ENCODE data around the gene TMEM117.
"Not testable (repeated sequence)": the region's sequence is repeated elsewhere in the genome, so short reads cannot be mapped to it uniquely, and the experiment has no call there.

Gene TMEM117

GRCh38 chr12:44021471-44021971, 185.6 kb downstream of the TMEM117 start:
- Histone ChIP-seq H3K9me3 (ENCODE audit: control insufficient read depth, insufficient read depth, low read length) (no peaks in the 10 kb centered on the region), H3K36me3 (ENCODE audit: control insufficient read depth, insufficient read depth, low read length) (no peaks in the 10 kb centered on the region), H3K4me1 (ENCODE audit: control insufficient read depth, insufficient read depth, low read length) (peaks cover 12% of the 10 kb centered on the region; the same call in 1 of the 2 replicates), H3K27me3 (ENCODE audit: control insufficient read depth, insufficient read depth, low read length) (no peaks in the 10 kb centered on the region), H3K9ac (ENCODE audit: low read depth, low read length) (no peak overlapping the region), H3K4me3 (ENCODE audit: low read depth, low read length) (no peak overlapping the region), H3K27ac (ENCODE audit: low read depth, low read length) (no peak overlapping the region)

GRCh38 chr12:44025499-44025898, 189.6 kb downstream of the TMEM117 start:
- Histone ChIP-seq H3K27me3 (ENCODE audit: control insufficient read depth, insufficient read depth, low read length) (no peaks in the 10 kb centered on the region), H3K4me3 (ENCODE audit: low read depth, low read length) (no peak overlapping the region), H3K9me3 (ENCODE audit: control insufficient read depth, insufficient read depth, low read length) (peaks cover 4% of the 10 kb centered on the region; the same call in 1 of the 2 replicates), H3K36me3 (ENCODE audit: control insufficient read depth, insufficient read depth, low read length) (no peaks in the 10 kb centered on the region), H3K27ac (ENCODE audit: low read depth, low read length) (no peak overlapping the region), H3K4me1 (ENCODE audit: control insufficient read depth, insufficient read depth, low read length) (no peaks in the 10 kb centered on the region), H3K9ac (ENCODE audit: low read depth, low read length) (no peak overlapping the region)

DNA sequence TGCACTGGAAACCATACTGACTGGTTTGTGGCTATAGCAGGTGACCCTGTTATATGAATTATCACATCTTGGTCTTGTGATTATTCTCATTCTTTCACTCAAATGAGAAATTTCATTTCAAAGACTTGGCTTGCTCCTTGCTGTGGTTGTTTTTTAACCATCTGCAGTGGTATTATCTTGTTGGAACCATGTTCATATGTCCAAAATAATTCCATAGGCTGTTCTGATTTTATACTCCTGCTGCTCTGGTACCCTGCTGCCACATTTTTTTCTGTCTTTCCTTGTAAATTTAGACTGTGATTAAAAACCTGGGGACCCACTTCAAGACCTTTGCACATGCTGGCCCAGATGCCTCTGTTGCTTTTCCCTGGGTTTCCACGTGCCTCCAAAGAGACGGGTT, 190.2 kb downstream of the TMEM117 start:
- Histone ChIP-seq H3K9ac (ENCODE audit: low read depth, low read length) (no peak overlapping the region), H3K4me3 (ENCODE audit: low read depth, low read length) (no peak overlapping the region), H3K36me3 (ENCODE audit: control insufficient read depth, insufficient read depth, low read length) (no peaks in the 10 kb centered on the region), H3K9me3 (ENCODE audit: control insufficient read depth, insufficient read depth, low read length) (peaks cover 9% of the 10 kb centered on the region; the same call in 1 of the 2 replicates), H3K27me3 (ENCODE audit: control insufficient read depth, insufficient read depth, low read length) (no peaks in the 10 kb centered on the region), H3K4me1 (ENCODE audit: control insufficient read depth, insufficient read depth, low read length) (no peaks in the 10 kb centered on the region), H3K27ac (ENCODE audit: low read depth, low read length) (no peak overlapping the region)

DNA sequence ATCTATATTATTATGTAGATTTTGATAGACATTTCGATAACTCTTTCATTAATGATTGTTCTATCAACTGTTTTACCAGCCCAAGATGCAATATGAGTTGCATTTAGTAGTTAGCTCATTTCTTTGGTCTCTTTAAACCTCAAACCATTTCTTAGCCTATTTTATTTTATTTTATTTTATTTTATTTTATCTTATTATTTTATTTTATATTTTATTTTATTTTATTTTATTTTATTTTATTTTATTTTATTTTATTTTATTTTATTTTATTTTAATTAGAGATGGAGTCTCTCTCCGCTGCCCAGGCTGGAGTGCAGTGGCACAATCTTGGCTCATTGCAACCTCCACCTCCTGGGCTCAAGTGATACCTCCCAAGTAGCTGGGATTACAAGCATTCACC, 191.0 kb downstream of the TMEM117 start:
- not testable (repeated sequence) for H3K36me3 ChIP-seq (ENCODE audit: control insufficient read depth, insufficient read depth, low read length); H3K4me1 ChIP-seq (ENCODE audit: control insufficient read depth, insufficient read depth, low read length); H3K9ac ChIP-seq (ENCODE audit: low read depth, low read length); H3K4me3 ChIP-seq (ENCODE audit: low read depth, low read length); H3K27ac ChIP-seq (ENCODE audit: low read depth, low read length); H3K27me3 ChIP-seq (ENCODE audit: control insufficient read depth, insufficient read depth, low read length)
- H3K9me3 ChIP-seq (ENCODE audit: control insufficient read depth, insufficient read depth, low read length), result peaks cover 17% of the 10 kb centered on the region

DNA sequence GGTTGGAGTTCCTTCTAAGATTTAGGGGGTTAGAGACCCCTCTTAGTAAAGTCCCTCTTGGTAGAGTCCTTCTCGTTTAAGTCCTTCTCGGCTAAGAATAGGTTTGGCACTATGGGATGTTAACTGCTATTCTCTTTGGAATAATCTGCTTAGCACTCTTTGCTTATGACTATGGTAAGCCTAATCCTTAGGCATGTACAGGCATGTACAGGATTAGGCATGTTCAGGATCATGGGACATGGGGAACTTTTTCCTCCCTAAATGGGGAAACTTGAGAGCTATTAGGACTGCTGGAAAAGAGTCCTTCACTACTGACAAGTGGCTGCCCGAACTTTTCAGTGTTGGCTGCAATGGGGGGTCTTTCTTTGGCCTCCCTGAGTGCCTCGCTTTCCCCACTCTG, 193.3 kb downstream of the TMEM117 start:
- Histone ChIP-seq H3K4me3 (ENCODE audit: low read depth, low read length) (no peak overlapping the region), H3K27ac (ENCODE audit: low read depth, low read length) (no peak overlapping the region), H3K27me3 (ENCODE audit: control insufficient read depth, insufficient read depth, low read length) (no peaks in the 10 kb centered on the region), H3K9ac (ENCODE audit: low read depth, low read length) (no peak overlapping the region), H3K9me3 (ENCODE audit: control insufficient read depth, insufficient read depth, low read length) (peaks cover 23% of the 10 kb centered on the region), H3K36me3 (ENCODE audit: control insufficient read depth, insufficient read depth, low read length) (no peaks in the 10 kb centered on the region), H3K4me1 (ENCODE audit: control insufficient read depth, insufficient read depth, low read length) (no peaks in the 10 kb centered on the region)

GRCh38 chr12:44031472-44032185, 195.7 kb downstream of the TMEM117 start:
- no peaks in the 10 kb centered on the region for H3K4me1 ChIP-seq (ENCODE audit: control insufficient read depth, insufficient read depth, low read length)
- peaks cover 23% of the 10 kb centered on the region for H3K9me3 ChIP-seq (ENCODE audit: control insufficient read depth, insufficient read depth, low read length)
- no peak overlapping the region for H3K4me3 ChIP-seq (ENCODE audit: low read depth, low read length)
- no peak overlapping the region for H3K27ac ChIP-seq (ENCODE audit: low read depth, low read length)
- no peak overlapping the region for H3K9ac ChIP-seq (ENCODE audit: low read depth, low read length)
- no peaks in the 10 kb centered on the region for H3K36me3 ChIP-seq (ENCODE audit: control insufficient read depth, insufficient read depth, low read length)
- no peaks in the 10 kb centered on the region for H3K27me3 ChIP-seq (ENCODE audit: control insufficient read depth, insufficient read depth, low read length)

- no peaks in the 10 kb centered on the region for H3K27me3 ChIP-seq (ENCODE audit: control insufficient read depth, insufficient read depth, low read length)
- H3K36me3 ChIP-seq (ENCODE audit: control insufficient read depth, insufficient read depth, low read length), result no peaks in the 10 kb centered on the region
- peaks cover 23% of the 10 kb centered on the region for H3K9me3 ChIP-seq (ENCODE audit: control insufficient read depth, insufficient read depth, low read length)
These were observed 199.0 kb downstream of the TMEM117 start for GRCh38 chr12:44034906-44035305.

GRCh38 chr12:44036875-44037443, 201.1 kb downstream of the TMEM117 start:
- Histone ChIP-seq H3K36me3 (ENCODE audit: control insufficient read depth, insufficient read depth, low read length) (no peaks in the 10 kb centered on the region), H3K27me3 (ENCODE audit: control insufficient read depth, insufficient read depth, low read length) (no peaks in the 10 kb centered on the region), H3K27ac (ENCODE audit: low read depth, low read length) (no peak overlapping the region), H3K9ac (ENCODE audit: low read depth, low read length) (no peak overlapping the region), H3K9me3 (ENCODE audit: control insufficient read depth, insufficient read depth, low read length) (peaks cover 5% of the 10 kb centered on the region; the same call in 1 of the 2 replicates), H3K4me1 (ENCODE audit: control insufficient read depth, insufficient read depth, low read length) (no peaks in the 10 kb centered on the region), H3K4me3 (ENCODE audit: low read depth, low read length) (no peak overlapping the region)

More at GRCh38 chr12:44034906-44035305, 199.0 kb downstream of the TMEM117 start:
- no peak overlapping the region for H3K27ac ChIP-seq (ENCODE audit: low read depth, low read length)
- no peak overlapping the region for H3K9ac ChIP-seq (ENCODE audit: low read depth, low read length)
- H3K4me3 ChIP-seq (ENCODE audit: low read depth, low read length), result no peak overlapping the region
- H3K4me1 ChIP-seq (ENCODE audit: control insufficient read depth, insufficient read depth, low read length), result no peaks in the 10 kb centered on the region

DNA sequence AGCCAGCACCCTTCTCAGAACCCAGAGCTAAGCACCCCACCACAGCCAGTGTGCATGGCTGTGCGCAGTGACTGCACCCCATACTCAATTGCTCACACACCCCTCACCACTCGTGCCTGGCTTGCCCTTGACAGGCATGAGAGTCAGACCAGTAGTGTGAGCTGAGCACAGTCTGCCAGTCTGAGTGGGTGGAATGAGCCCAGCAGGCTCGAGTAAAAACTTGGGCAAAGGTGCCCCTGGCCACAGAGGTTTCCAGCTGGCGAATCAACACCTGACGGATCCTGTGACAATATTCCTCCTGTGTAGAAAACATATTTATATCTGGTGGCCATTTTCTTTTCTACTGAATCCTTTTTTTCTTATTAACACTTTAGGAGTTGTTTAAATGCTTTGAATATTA, 202.5 kb downstream of the TMEM117 start:
- Histone ChIP-seq H3K9ac (ENCODE audit: low read depth, low read length) (no peak overlapping the region), H3K27ac (ENCODE audit: low read depth, low read length) (no peak overlapping the region), H3K9me3 (ENCODE audit: control insufficient read depth, insufficient read depth, low read length) (no peaks in the 10 kb centered on the region), H3K4me1 (ENCODE audit: control insufficient read depth, insufficient read depth, low read length) (no peaks in the 10 kb centered on the region), H3K36me3 (ENCODE audit: control insufficient read depth, insufficient read depth, low read length) (no peaks in the 10 kb centered on the region), H3K27me3 (ENCODE audit: control insufficient read depth, insufficient read depth, low read length) (no peaks in the 10 kb centered on the region), H3K4me3 (ENCODE audit: low read depth, low read length) (no peak overlapping the region)

GRCh38 chr12:44044491-44044890, 208.6 kb downstream of the TMEM117 start:
- H3K4me1 ChIP-seq (ENCODE audit: control insufficient read depth, insufficient read depth, low read length); H3K27me3 ChIP-seq (ENCODE audit: control insufficient read depth, insufficient read depth, low read length); H3K27ac ChIP-seq (ENCODE audit: low read depth, low read length); H3K4me3 ChIP-seq (ENCODE audit: low read depth, low read length); H3K9ac ChIP-seq (ENCODE audit: low read depth, low read length); H3K36me3 ChIP-seq (ENCODE audit: control insufficient read depth, insufficient read depth, low read length); H3K9me3 ChIP-seq (ENCODE audit: control insufficient read depth, insufficient read depth, low read length): not testable (repeated sequence)

DNA sequence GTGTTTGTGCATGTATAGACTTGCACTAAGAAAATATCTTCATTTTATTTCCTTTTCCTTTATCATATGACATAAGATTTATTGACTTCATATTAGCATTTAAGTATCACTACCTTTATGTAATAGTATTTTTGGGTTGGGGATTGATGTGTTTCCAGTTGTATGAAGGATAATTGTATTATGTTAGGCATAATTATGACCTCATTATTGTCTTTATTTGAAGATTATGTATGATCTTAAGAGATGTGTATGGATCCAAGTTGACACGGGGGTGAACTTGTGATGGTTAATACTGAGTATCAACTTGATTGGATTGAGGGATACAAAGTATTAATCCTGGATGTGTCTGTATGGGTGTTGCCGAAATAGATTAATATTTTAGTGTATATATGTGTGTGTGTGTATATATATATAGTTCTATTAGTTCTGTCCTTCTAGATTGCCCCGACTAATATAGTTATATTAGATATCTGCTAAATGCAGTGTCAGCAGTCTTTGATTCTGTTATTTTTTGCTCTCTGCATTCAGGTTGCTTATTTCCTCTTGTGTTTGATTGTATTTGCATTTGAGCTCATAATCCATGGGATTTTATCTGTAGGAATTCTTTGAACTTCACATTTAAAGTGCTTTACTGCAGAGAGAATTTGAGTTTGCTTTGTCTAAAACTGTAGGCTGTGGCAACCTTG, 211.0 kb downstream of the TMEM117 start:
- H3K27me3 ChIP-seq (ENCODE audit: control insufficient read depth, insufficient read depth, low read length), result no peaks in the 10 kb centered on the region
- H3K36me3 ChIP-seq (ENCODE audit: control insufficient read depth, insufficient read depth, low read length), result no peaks in the 10 kb centered on the region
- H3K9me3 ChIP-seq (ENCODE audit: control insufficient read depth, insufficient read depth, low read length), result no peaks in the 10 kb centered on the region
- no peak overlapping the region for H3K4me3 ChIP-seq (ENCODE audit: low read depth, low read length)
- H3K4me1 ChIP-seq (ENCODE audit: control insufficient read depth, insufficient read depth, low read length), result no peaks in the 10 kb centered on the region
- no peak overlapping the region for H3K9ac ChIP-seq (ENCODE audit: low read depth, low read length)
- H3K27ac ChIP-seq (ENCODE audit: low read depth, low read length), result no peak overlapping the region

Measured in HUES48 (cell line).